ENCODE data around the gene TRAPPC10. TPM values are rescaled to one million over a fixed set of nuclear protein-coding genes. Genes with fewer than 3 reads are reported as not detected.

TRAPPC10 gene
- total RNA-seq, 1 experiment from 2014 or later: 10.4 TPM

DNA sequence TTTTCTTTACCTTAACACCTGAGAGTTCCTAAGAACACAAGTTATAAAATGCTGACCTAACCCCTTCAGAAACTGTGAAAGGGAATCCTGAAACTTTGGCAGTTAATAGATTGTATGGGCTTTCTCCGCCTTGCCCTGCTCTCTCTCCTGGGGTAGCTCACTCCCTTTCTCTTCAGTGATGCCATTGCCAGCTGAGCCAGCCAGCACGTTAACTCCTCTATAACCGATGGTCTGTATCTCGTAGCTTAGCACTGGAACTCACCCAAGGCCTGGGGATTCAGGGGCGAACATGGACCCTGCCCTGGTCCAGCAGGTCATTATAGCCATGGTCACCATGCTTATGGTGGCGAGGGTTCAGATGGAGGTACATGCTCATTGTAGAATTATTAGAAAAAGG, 40.7 kb downstream of the TRAPPC10 start:
- in situ Hi-C loops (cut with HindIII; ENCODE audit: low pct_unique_long_range_greater_than_20kb, low sequenced_read_pairs): no loop called here
- DNase-seq (ENCODE audit: low read depth): no peak

- in situ Hi-C loops (cut with HindIII; ENCODE audit: low pct_unique_long_range_greater_than_20kb, low sequenced_read_pairs): no loop called here
- DNase-seq (ENCODE audit: low read depth): no peak
Measured at GRCh38 chr21:44053567-44053966, 41.5 kb downstream of the TRAPPC10 start.

- no peak for DNase-seq (ENCODE audit: low read depth)
Measured at GRCh38 chr21:44054710-44055109, 42.6 kb downstream of the TRAPPC10 start.

DNA sequence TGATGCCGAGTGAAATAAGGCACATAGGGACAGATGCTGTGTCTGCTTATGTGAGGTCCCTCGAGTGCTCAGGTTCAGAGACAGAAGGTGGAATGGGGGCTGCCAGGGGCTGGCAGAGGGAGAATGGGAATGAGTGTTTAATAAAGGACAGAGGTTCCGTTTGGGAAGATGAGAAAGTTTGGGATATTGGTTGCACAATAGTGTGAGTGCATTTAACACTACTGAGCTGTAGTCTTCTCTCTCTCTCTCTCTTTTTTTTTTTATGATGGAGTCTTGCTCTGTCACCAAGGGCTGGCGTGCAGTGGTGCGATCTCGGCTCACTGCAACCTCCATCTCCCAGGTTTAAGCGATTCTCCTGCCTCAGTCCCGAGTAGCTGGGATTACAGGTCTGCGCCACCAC, 44.9 kb downstream of the TRAPPC10 start:
- DNase-seq (ENCODE audit: low read depth): no peak
- in situ Hi-C loops (cut with HindIII; ENCODE audit: low pct_unique_long_range_greater_than_20kb, low sequenced_read_pairs): no loop called here

More at GRCh38 chr21:44054710-44055109, 42.6 kb downstream of the TRAPPC10 start:
- in situ Hi-C loops (cut with HindIII; ENCODE audit: low pct_unique_long_range_greater_than_20kb, low sequenced_read_pairs): no loop called here

GRCh38 chr21:44057960-44058651, 46.0 kb downstream of the TRAPPC10 start:
- in situ Hi-C loops (cut with HindIII; ENCODE audit: low pct_unique_long_range_greater_than_20kb, low sequenced_read_pairs): no loop called here
- DNase-seq (ENCODE audit: low read depth): no peak

GRCh38 chr21:44058652-44058964, 46.5 kb downstream of the TRAPPC10 start:
- no peak for DNase-seq (ENCODE audit: low read depth)
- in situ Hi-C loops (cut with HindIII; ENCODE audit: low pct_unique_long_range_greater_than_20kb, low sequenced_read_pairs): no loop called here

DNA sequence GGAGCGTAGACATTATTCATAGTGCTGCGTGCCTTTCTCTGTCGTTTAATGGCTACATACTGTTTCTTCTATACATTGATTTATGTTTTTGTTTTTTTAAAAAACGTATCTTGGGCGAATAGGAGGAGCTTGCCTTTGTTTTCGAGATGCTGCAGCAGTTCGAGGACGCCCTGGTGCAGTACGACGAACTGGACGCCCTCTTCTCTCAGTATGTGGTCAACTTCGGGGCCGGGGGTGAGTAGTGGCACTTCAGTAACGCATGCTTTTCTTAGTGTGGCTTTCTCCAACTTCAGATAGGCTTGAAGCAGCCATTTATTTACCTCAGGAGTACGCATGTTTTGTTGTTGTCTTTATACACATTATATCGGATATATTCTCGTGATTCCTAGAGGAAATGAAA, 46.9 kb downstream of the TRAPPC10 start:
- in situ Hi-C loops (cut with HindIII; ENCODE audit: low pct_unique_long_range_greater_than_20kb, low sequenced_read_pairs): no loop called here
- no peak for DNase-seq (ENCODE audit: low read depth)

DNA sequence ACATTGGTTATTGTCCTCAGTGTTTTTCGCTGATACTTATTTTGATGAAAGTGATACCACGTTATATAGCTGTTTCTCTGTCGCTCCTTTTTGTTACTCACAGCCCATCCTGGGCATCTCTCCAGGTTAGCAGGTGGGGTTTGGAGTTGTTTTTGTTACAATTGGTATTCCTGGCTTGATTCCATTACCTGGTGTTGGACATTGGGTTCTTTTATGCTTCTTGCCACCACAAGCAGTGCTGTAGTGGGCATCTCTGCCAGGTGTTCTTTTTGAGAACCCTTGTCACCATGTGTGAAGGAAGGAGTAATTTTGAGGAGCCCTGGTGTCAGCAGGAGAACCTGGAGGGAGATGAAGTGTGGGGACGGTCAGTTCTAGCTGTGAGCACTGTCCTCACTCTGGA, 47.6 kb downstream of the TRAPPC10 start:
- in situ Hi-C loops (cut with HindIII; ENCODE audit: low pct_unique_long_range_greater_than_20kb, low sequenced_read_pairs): no loop called here
- DNase-seq (ENCODE audit: low read depth): no peak

GRCh38 chr21:44062380-44062779, 50.3 kb downstream of the TRAPPC10 start:
- no peak for DNase-seq (ENCODE audit: low read depth)
- in situ Hi-C loops (cut with HindIII; ENCODE audit: low pct_unique_long_range_greater_than_20kb, low sequenced_read_pairs): no loop called here

- in situ Hi-C loops (cut with HindIII; ENCODE audit: low pct_unique_long_range_greater_than_20kb, low sequenced_read_pairs): no loop called here
- DNase-seq (ENCODE audit: low read depth): no peak
Measured at GRCh38 chr21:44063151-44063912, 51.2 kb downstream of the TRAPPC10 start.

DNA sequence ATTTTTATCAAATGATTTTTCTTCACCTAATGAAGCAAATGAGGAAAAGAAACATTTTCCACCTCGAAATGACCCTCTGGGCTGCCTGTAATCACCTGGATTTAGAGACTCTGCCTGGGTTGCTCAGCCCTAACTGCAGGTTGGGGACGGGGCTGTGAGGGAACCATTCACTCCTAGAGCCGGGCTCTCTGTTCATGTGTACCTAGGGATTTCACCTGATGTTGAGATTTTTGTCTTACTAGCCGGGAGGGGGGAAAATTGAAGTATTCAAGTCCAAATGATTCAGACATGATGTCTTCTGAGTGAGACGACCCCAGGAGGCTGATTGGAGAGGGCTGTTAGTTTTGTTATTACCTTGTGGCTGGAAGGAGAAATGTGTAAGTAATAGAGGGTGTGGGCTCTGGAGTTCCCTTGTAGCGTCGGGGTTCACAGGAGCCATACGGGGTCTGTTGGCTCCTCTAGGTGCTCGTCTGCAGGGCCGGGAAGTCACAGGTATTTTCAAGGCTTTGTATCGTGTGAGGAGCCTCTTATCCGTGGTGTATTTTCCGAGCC, 52.8 kb downstream of the TRAPPC10 start:
- in situ Hi-C loops (cut with HindIII; ENCODE audit: low pct_unique_long_range_greater_than_20kb, low sequenced_read_pairs): no loop called here
- DNase-seq (ENCODE audit: low read depth): no peak

DNA sequence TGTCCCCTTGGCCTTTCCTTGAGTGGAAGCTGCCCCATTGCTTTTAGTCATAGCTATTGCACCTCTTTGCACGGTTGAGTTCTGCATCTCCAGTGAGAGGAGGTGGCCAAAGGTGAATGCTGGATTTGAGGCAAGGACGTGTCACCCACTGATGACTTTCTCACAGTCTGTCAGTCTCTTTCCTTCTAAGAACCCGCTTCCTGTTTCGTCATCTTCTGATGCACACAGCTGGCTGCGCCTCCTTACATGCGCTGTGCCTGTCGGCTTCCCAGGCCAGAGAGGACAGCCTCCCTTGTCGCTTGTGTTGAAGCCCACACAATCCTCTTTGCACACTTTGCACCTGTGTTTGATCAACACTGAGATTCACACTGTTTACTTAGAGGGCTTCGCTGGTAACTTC, 53.3 kb downstream of the TRAPPC10 start:
- in situ Hi-C loops (cut with HindIII; ENCODE audit: low pct_unique_long_range_greater_than_20kb, low sequenced_read_pairs): no loop called here
- no peak for DNase-seq (ENCODE audit: low read depth)

DNA sequence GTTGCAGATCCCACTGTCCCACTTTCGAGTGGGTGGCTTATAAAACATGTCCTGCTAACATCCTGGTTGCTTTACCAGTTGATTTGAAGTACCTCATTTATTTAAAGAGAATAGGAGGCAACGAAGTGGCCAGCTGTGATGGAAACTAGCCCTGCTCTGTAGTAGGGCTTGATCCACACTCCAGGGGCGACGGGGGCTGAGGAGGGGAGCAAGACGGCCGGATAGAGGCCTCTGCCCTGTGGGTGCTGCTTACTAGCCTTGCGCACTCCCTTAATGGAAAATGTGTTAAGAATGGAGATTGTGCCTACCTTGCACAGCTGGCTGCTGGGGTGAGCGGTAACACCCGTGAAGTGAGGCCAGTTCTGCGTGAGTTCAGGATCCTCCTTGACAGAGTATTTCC, 54.0 kb downstream of the TRAPPC10 start:
- no peak for DNase-seq (ENCODE audit: low read depth)
- in situ Hi-C loops (cut with HindIII; ENCODE audit: low pct_unique_long_range_greater_than_20kb, low sequenced_read_pairs): no loop called here

GRCh38 chr21:44067011-44067839, 55.1 kb downstream of the TRAPPC10 start:
- in situ Hi-C loops (cut with HindIII; ENCODE audit: low pct_unique_long_range_greater_than_20kb, low sequenced_read_pairs): no loop called here
- DNase-seq (ENCODE audit: low read depth): no peak

GRCh38 chr21:44070391-44070790, 58.3 kb downstream of the TRAPPC10 start:
- DNase-seq (ENCODE audit: low read depth): no peak
- in situ Hi-C loops (cut with HindIII; ENCODE audit: low pct_unique_long_range_greater_than_20kb, low sequenced_read_pairs): no loop called here

DNA sequence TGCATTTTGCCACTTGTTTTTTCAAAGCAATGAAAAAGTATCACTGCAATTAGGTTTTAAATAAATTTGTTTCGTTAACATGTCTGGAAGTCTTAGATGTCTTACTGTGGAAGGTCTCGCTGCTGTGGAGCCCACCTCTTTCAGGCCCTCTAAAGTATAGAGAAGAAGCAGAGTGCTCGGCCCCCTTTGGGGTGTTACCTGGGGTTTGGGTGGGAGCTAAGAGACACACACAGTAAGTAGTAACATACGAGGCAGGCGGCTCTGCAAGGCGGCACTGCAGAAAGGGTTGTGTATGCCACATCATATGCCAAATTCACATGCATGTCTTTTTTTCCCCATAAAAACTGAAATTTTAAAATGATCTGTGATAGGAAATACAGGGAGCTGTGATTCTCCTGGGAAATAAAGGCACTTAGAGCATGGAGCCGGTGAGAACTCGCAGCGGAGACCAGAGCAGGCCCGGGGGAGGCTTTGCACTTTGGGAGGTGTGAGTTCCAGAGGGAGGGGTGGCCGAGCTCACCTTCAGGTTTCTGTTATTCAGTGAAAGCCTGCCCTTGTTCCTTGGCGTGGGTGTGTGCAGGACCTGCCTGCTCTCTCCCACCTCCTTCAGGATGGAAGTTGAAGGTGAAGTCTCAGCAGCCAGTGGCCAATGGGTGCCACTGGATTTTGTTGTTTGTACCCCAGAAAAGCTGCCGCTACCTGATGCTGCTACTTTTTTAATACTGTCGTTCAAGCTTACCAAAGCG, 59.4 kb downstream of the TRAPPC10 start:
- in situ Hi-C loops (cut with HindIII; ENCODE audit: low pct_unique_long_range_greater_than_20kb, low sequenced_read_pairs): no loop called here
- no peak for DNase-seq (ENCODE audit: low read depth)

DNA sequence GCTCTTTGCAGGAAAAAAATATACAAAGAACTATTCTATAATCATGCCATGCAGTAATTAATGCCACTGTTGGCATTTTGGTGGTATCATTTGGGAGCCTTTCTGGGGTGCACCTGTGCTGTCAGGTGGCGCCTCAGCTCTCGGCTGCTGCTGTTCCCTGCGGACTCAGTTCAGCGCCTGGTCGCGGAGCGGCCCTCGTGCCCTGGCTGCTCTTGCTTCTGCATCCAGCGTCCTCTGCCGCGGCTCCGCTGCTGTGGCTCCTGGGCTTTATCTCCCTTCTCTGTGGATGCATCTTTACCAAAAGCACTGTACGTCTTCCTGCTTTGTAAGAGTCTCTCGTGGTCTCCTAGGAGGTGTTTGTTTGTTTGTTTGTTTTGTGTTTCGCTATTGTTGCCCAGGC, 60.0 kb downstream of the TRAPPC10 start:
- in situ Hi-C loops (cut with HindIII; ENCODE audit: low pct_unique_long_range_greater_than_20kb, low sequenced_read_pairs): no loop called here

DNA sequence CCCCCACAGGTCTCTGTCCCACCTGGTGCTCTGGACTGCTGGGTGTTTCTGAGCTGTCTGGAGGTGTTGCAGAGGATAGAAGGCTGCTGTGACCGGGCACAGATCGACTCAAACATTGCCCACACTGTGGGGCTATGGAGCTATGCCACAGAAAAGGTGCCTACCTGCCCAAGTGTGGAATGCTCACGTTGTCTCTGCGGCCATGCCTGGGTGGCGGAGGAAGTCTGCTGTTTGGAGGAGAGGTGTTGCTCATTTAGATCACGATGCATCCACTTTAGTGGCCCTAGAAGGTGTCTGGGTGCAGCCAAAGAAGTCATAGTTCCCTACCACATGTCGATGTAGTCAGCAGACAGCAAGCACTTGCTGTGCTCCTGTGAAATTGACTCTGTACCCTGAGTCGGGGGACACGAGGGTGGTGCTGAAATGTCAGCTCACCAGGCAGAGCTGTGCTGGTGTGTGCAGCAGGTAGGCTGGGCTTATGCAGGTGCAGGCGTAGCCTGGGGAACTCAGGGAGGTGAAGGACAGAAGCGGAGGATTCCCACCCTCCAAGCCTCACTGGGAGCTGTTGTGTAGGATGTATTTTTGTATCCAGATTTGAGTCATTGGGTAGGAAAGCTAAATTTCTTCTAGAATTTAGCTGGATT, 62.3 kb downstream of the TRAPPC10 start:
- DNase-seq (ENCODE audit: low read depth): no peak
- in situ Hi-C loops (cut with HindIII; ENCODE audit: low pct_unique_long_range_greater_than_20kb, low sequenced_read_pairs): no loop called here

More for the DNA sequence above, 60.0 kb downstream of the TRAPPC10 start:
- DNase-seq (ENCODE audit: low read depth): no peak
